GM12875 (cell line): ENCODE measurements around the gene SPTBN1.

Experiments
- H3K4me3 ChIP-seq: one replicate; pipeline ENCODE4 v1.5.1; 2011; ENCODE audit warnings: low read depth, low read length, control low read depth
- TF ChIP-seq, protein P1 (sequence below): IDR thresholded peaks from 2 replicates; pipeline ENCODE4 v1.5.1; 2011; ENCODE audit warnings: low read depth, mild to moderate bottlenecking, control low read depth, inconsistent platforms, low read length, moderate library complexity, borderline replicate concordance; ENCODE audit not compliant: insufficient read depth

SPTBN1 gene

GRCh38 chr2:54640834-54641540, 184.9 kb downstream of the SPTBN1 start:
- H3K4me3 ChIP-seq, result no peak overlapping the region
- TF ChIP-seq, protein P1, sequence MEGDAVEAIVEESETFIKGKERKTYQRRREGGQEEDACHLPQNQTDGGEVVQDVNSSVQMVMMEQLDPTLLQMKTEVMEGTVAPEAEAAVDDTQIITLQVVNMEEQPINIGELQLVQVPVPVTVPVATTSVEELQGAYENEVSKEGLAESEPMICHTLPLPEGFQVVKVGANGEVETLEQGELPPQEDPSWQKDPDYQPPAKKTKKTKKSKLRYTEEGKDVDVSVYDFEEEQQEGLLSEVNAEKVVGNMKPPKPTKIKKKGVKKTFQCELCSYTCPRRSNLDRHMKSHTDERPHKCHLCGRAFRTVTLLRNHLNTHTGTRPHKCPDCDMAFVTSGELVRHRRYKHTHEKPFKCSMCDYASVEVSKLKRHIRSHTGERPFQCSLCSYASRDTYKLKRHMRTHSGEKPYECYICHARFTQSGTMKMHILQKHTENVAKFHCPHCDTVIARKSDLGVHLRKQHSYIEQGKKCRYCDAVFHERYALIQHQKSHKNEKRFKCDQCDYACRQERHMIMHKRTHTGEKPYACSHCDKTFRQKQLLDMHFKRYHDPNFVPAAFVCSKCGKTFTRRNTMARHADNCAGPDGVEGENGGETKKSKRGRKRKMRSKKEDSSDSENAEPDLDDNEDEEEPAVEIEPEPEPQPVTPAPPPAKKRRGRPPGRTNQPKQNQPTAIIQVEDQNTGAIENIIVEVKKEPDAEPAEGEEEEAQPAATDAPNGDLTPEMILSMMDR, result no peak

DNA sequence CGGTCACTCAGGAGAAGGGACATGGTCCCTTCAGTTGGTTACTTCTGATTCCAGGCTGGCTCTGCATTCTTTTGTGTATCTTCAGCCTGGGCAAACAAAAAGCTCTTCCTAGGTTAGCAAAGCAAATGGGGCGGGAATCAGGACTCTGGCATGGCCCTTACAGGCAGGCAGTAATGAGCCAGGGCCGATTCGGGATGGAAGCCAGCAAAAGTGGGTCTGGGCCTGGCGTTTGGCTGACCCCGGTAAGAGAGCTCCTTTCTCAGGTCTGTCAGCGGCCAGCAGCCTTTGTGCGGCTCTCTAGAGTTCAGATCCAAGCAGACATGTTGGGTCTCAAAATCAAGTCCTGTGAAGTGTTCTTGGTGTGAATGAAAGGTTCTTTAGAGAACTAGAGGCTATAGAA, 185.9 kb downstream of the SPTBN1 start:
- TF ChIP-seq, protein P1, result no peak
- H3K4me3 ChIP-seq, result no peak overlapping the region

- H3K4me3 ChIP-seq, result no peak overlapping the region
- TF ChIP-seq, protein P1, result no peak
Measured at GRCh38 chr2:54642677-54643430, 186.7 kb downstream of the SPTBN1 start.

DNA sequence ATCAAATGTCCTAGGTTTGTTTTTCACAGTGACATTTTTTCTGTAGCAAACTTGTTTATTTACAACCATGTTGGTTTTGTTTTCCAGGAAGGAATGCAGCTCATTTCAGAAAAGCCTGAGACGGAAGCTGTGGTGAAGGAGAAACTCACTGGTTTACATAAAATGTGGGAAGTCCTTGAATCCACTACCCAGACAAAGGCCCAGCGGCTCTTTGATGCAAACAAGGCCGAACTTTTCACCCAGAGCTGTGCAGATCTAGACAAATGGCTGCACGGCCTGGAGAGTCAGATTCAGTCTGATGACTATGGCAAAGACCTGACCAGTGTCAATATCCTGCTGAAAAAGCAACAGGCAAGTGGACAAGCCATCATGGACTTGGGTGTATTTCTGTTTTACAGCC, 188.1 kb downstream of the SPTBN1 start:
- TF ChIP-seq, protein P1, result no peak
- no peak overlapping the region for H3K4me3 ChIP-seq

DNA sequence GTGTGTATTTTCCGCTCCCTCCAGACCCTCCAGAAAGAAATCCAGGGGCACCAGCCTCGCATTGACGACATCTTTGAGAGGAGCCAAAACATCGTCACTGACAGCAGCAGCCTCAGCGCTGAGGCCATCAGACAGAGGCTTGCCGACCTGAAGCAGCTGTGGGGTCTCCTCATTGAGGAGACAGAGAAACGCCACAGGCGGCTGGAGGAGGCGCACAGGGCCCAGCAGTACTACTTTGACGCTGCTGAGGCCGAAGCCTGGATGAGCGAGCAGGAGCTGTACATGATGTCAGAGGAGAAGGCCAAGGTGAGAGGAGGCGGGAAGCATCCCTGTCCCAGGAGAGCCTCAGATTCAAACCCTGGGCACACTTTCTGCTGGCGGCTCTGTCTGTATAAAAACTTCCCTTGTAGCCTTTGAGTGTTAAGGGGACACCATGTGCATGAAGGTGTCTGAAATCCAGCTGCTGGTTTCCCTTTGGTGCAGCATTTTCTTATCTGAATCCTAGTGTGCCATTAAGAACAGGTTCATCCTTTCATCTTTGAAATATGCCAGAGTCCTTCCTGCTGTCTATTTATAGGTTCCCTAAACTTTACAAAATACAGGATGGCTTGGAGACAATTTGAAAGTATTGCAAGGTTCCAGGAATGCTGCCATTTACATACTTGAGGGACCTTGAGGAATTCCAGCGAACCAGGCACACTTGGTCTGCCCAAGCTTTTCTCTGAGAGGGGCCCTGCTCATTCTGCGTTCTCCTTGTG, 190.2 kb downstream of the SPTBN1 start:
- TF ChIP-seq, protein P1, result no peak
- H3K4me3 ChIP-seq, result no peak overlapping the region

DNA sequence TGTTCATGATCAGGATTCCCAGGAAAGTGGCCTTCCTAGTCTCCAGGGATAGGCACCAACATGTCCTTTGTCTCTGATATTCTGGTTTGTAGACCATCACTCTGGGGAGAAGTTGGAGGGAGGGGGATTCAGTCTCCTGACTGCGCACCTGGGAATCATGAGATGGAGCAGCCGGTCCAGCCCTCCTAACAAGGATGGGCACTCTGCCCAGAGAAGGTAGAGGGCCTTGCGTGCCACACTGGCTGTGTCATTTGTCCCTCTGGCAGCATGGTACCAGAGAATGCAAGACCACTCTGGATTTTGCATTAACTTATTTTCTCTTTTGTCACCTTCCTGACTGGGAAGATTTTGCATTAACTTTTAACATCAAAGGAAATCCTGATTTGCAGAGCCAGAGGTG, 192.1 kb downstream of the SPTBN1 start:
- H3K4me3 ChIP-seq, result no peak overlapping the region
- TF ChIP-seq, protein P1, result no peak
